ENCODE measurements around the gene NGEF.
"Not testable (repeated sequence)": the region's sequence is repeated elsewhere in the genome, so short reads cannot be mapped to it uniquely, and the experiment has no call there.

NGEF gene

DNA sequence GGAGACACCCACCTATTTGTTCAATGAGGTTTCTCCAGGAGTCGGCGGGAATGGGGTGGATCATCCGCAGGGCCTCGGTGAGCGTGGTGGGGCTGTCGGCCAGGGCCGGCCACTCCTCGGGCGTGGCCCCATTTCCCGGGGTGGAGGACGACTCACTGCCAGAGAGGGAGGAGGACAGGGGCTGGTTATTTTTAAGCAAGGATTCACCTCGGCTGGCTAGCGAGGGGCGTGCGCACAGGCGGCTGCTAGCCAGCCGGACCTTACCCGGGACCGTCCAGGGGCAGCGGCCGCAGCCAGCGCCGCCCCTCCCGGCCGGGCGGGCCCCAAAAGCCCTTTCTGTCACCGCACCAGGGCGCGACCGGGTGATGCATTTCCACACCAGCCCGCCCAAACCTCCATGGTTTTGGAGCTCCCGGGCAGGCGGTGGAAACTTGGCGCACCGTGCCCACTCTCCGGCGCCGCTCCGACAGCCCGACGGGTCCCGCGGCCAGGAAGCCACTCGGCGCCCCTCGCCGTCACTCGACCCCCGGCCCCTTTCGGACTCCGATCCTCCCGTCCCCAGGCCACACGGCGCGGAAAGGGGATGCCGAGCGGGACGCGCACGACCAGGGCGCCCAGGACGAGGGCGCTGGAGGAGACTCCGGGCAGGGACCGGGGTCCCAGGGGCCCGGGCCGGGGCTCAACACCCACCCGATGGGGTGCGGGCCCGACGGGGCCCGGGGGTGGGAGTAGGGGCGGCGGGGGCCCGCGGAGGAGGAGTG, 85.8 kb downstream of the NGEF start:
- DNase-seq (ENCODE audit: low read depth) = no peak

DNA sequence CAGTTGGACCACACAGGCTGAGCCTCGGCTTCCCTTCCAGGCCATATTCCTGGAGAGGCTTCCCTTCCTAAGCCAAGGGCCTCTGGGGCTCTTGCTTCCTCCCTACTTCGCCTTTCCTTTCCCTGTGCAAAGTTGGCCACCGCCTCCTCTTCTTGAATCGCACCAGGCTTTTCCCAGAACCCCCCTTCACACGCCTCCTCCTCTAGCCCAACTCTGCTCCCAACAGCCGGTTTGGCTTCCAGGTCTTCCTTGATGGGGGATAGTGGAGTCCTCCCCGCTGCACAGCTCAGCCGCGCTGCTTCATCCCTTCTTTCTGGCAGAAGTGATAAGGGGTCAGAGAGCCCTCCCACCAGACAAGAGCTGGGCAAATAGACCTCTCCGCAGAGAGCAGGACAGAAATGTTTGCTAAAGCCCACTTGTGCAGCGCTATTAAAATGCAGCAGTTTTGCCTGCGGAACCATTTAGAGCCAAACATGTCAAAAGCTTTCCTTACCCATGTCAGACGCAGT, 86.6 kb downstream of the NGEF start:
- DNase-seq (ENCODE audit: low read depth) = no peak

DNA sequence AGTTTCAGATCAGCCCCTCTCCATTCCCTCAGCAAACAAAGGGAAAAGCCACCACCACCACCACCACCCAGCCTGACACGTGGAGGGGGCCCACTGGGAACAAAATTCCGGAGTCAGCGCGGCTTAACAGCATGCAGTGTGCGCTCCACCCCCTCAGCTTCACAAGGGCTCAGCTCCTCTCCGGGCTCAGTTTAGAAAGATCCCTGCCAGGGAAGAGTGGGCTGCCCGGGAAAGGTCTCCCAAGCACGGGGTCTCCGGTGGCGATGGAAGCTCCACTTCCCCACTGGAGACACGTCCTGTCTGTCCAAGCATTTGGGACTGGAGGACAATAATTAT, 87.3 kb downstream of the NGEF start:
- no peak for DNase-seq (ENCODE audit: low read depth)

DNA sequence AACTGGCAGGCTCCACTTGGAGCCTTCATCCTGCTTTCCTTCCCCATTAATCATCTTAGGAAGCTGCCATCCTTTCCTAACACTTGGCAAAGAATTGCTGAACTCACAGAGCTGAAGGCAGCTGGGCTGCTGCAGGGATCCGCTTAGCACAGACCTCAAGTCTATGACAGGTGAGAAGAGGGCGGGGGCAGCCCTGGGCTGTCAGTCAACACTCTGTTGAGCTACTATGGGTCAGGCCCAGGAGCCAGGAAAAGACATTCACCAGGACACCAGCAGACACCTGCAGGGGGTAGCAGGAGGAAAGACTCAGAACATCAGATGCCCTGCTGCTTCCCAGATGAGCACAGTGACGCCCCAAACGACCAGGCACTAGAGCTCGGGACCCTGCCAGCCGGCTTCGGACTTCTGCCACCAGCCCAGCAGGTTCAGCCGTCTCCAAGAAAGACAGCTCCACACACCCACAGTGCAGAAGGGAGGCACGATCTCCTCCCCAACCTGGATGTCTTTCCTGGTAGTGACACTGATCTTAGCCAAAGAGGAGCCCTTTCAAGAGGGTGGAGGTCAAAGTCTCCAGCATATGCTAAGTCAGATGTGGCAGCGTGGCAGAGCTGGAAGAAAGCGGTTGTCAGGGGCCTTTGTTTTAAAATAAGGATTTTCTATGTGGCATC, 87.8 kb downstream of the NGEF start:
- no peak for DNase-seq (ENCODE audit: low read depth)

DNA sequence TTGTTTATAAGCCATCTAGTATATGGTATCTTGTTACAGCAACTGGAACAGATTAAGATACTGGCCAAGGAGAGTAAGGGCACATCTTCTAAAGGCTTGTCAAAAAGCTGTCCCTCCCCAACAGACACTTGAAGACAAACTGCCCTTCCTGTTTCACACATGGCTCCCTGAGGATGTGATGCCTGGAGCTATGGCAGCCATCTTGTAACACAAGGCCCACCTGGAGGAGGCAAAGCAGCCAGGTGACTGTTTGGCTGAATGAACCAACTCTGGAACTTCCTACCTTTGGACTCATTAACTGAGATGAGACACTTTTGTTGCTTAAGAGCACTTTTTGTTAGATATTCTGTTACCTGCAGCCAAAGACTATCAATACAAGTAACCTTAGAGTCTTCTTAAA, 88.6 kb downstream of the NGEF start:
- no peak for DNase-seq (ENCODE audit: low read depth)

GRCh38 chr2:232920760-232921159, 92.3 kb downstream of the NGEF start:
- no peak for DNase-seq (ENCODE audit: low read depth)

- DNase-seq (ENCODE audit: low read depth) = no peak
These were observed 93.0 kb downstream of the NGEF start for GRCh38 chr2:232920055-232920454.

- no peak for DNase-seq (ENCODE audit: low read depth)
These were observed 93.9 kb downstream of the NGEF start for GRCh38 chr2:232919141-232919540.

DNA sequence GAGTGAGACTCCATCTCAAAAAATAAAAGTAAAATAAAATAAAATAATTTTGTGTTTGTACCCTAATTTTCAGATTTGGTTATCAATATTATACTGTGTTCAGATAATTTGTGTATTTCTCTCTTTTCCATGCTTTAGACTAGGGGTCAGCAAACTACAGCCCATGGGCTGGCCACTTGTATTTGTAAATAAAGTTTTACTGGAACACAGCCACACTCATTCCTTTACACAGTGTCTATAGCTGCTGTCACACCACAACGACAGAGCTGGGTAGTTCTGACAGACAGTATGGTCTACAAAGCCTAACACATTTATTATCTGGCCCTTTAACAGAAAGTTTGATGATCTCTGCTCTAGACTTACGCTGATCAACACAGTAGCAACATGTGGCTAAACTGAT, 99.2 kb downstream of the NGEF start:
- no peak for DNase-seq (ENCODE audit: low read depth)

GRCh38 chr2:232911712-232912277, 101.3 kb downstream of the NGEF start:
- DNase-seq (ENCODE audit: low read depth) = no peak

- no peak for DNase-seq (ENCODE audit: low read depth)
These were observed 102.7 kb downstream of the NGEF start for GRCh38 chr2:232910376-232910775.

DNA sequence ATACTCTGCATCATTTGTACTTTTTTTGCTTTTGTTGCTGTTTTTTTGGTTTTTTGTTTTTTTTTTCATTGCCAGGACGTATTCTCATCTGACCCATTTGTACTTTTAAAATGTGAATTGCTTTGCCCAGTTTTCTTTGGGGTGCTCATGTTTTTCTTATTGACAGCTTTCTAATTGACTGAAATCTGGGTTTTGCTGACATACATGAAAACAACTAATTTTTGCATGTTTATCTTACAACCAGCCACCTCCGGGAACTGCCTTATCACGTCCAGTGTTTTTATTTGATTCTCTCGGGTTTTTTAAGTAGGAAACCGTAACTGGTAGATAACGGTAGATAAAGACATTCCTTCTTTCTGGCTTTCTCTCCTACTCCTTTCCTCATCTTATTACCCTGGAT, 104.4 kb downstream of the NGEF start:
- no peak for DNase-seq (ENCODE audit: low read depth)

- DNase-seq (ENCODE audit: low read depth) = not testable (repeated sequence)
These were observed 105.4 kb downstream of the NGEF start for GRCh38 chr2:232907718-232908085.

DNA sequence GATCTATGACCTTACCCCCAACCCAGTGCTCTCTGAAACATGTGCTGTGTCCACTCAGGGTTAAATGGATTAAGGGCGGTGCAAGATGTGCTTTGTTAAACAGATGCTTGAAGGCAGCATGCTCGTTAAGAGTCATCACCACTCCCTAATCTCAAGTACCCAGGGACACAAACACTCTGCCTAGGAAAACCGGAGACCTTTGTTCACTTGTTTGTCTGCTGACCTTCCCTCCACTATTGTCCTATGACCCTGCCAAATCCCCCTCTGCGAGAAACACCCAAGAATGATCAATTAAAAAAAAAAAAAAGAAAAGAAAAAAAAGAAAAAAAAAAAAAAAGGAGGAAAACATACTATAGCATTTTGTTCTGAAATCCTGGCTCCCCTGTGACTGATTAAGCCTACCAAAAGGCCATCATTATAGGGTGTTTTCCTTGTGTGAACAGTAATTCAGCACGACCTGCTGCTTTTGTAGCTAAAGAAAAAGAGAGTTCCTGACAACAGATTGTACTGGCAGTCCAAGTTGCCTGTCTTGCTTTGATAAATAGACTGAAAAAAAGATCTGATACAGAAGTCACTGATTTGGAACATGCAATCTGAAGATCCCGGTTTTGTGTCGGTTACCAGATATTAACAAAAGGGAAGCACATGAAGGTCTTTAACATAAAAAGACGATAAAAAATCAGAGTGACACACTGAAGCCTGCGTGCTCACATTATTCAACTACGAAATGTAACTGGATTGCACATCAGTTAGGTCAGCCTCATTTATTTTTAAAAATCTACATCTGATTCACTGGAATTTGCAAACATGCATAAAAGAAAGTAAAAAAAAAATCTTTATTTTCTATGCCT, 106.0 kb downstream of the NGEF start:
- not testable (repeated sequence) for DNase-seq (ENCODE audit: low read depth)

- no peak for DNase-seq (ENCODE audit: low read depth)
These were observed 109.1 kb downstream of the NGEF start for GRCh38 chr2:232903989-232904388.

GRCh38 chr2:232901736-232902578, 111.1 kb downstream of the NGEF start:
- DNase-seq (ENCODE audit: low read depth) = no peak

DNA sequence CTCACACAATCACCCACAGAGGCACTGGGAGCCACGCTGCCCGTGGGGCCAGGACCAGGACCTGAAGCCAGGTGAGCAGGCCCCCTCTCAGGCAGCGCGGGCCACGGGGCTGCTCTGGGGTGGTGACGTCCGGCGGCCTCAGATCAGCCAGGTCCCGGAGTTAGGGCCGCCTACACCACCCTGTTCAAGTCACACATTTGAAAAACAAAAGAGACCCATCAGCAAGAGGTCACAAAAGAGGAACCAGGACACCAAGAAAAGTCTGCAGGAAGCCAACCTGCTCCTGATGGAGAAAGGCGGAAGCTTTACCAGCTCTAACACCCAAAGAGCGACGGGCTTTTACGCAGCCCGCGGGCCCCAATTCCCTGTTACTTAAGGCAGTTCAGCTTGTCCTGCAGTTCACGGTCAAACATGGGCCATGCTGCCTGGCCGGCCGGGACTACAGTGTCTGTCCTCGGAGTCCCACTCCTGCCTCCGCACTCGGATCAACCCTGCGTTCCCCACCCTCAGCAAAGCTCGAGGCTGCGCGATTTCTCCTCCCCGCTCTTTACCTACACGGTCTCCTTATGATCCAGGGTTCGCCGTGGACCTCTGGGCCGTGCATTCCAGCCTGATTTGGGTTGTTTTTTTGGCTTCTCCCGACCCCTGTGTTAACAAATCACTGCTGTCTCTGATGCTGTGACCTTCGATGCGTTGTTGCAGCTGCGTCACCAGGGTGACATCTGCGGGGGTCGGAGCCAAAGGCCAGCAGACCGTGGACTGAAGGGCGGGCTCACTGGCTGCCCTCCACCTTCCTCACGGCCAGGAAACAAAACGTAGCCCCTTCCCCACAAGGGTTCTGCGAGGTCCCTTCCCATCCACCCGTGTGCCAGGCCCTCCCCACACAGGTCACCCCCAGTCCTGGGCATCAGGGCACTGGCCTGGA, 112.0 kb downstream of the NGEF start:
- no peak for DNase-seq (ENCODE audit: low read depth)

- DNase-seq (ENCODE audit: low read depth) = no peak
These were observed 114.2 kb downstream of the NGEF start for GRCh38 chr2:232898592-232899543.

Measured in activated T-helper 1 cell treated with Interleukin-2 at 50 U/mL for 16 hours (primary cell).